ENCODE data around the gene MMP15.
"Not testable (repeated sequence)": the region's sequence is repeated elsewhere in the genome, so short reads cannot be mapped to it uniquely, and the experiment has no call there.

The MMP15 gene

GRCh38 chr16:58051821-58052603 is 26.5 kb downstream of the MMP15 start:
- no peak for DNase-seq

- no peak for DNase-seq
These were observed 28.1 kb downstream of the MMP15 start for GRCh38 chr16:58053682-58054005.

- DNase-seq, result no peak
These were observed 28.7 kb downstream of the MMP15 start for GRCh38 chr16:58054289-58054688.

GRCh38 chr16:58056580-58056979 is 31.0 kb downstream of the MMP15 start:
- DNase-seq, result no peak

GRCh38 chr16:58057121-58057520 is 31.6 kb downstream of the MMP15 start:
- no peak for DNase-seq

GRCh38 chr16:58057784-58058183 is 32.2 kb downstream of the MMP15 start:
- DNase-seq, result no peak

GRCh38 chr16:58062821-58063220 is 37.3 kb downstream of the MMP15 start:
- no peak for DNase-seq

GRCh38 chr16:58063377-58064076 is 38.0 kb downstream of the MMP15 start:
- no peak for DNase-seq

- DNase-seq, result no peak
These were observed 45.0 kb downstream of the MMP15 start for GRCh38 chr16:58070585-58070984.

- DNase-seq, result not testable (repeated sequence)
These were observed 46.6 kb downstream of the MMP15 start for GRCh38 chr16:58072134-58072533.

- DNase-seq, result not testable (repeated sequence)
These were observed 47.5 kb downstream of the MMP15 start for GRCh38 chr16:58073086-58073485.

- no peak for DNase-seq
These were observed 49.1 kb downstream of the MMP15 start for GRCh38 chr16:58074657-58075056.

- no peak for DNase-seq
These were observed 51.0 kb downstream of the MMP15 start for GRCh38 chr16:58076514-58076913.

- no peak for DNase-seq
These were observed 52.2 kb downstream of the MMP15 start for GRCh38 chr16:58077796-58078195.

GRCh38 chr16:58080657-58081056 is 55.1 kb downstream of the MMP15 start:
- DNase-seq, result not testable (repeated sequence)

- DNase-seq, result no peak
These were observed 56.8 kb downstream of the MMP15 start for GRCh38 chr16:58082381-58082780.

GRCh38 chr16:58084635-58085034 is 59.1 kb downstream of the MMP15 start:
- no peak for DNase-seq

- no peak for DNase-seq
These were observed 59.6 kb downstream of the MMP15 start for GRCh38 chr16:58085171-58085570.

GRCh38 chr16:58085584-58086251 is 60.2 kb downstream of the MMP15 start:
- DNase-seq, result no peak

- no peak for DNase-seq
These were observed 61.0 kb downstream of the MMP15 start for GRCh38 chr16:58086381-58087208.

- no peak for DNase-seq
These were observed 61.8 kb downstream of the MMP15 start for GRCh38 chr16:58087209-58087913.

GRCh38 chr16:58088091-58088490 is 62.5 kb downstream of the MMP15 start:
- no peak for DNase-seq

Measured in stimulated activated CD4-positive, alpha-beta T cell treated with anti-CD3 and anti-CD28 coated beads, Interleukin-4, amount 100 ng/mL, for 24 hours (primary cell).